Muscle of back (tissue), 11 donors: ENCODE measurements around the gene CD8B2. TPM values are rescaled to one million over a fixed set of nuclear protein-coding genes. Genes with fewer than 3 reads are reported as not detected.
"Not testable (repeated sequence)": the region's sequence is repeated elsewhere in the genome, so short reads cannot be mapped to it uniquely, and the experiment has no call there.

Experiments used
- DNase-seq, 3 donors: peaks; one replicate each; pipeline versions ENCODE4 v3.0.0 to v3.0.0-alpha.2; 2013
- polyA plus RNA-seq, 10 donors: library from polyadenylated mRNA; unstranded; fragments of 120-200 nt; gene quantifications; one replicate each; pipeline ENCODE4 v1.2.1, GENCODE V29; 2013; ENCODE audit not compliant: insufficient read length in 10 of 10

Gene CD8B2
- polyA plus RNA-seq, 10 donors, result 0.04 to 0.12 (median 0.09) TPM; not detected in 3

- DNase-seq, result peak in 1 of 3 donors; percentile 20
These were observed 60.2 kb downstream of the CD8B2 start for GRCh38 chr2:106547164-106547903.

- no peak for DNase-seq
These were observed 64.4 kb downstream of the CD8B2 start for GRCh38 chr2:106551417-106552130.

GRCh38 chr2:106552921-106553320 is 65.8 kb downstream of the CD8B2 start:
- DNase-seq, result no peak

GRCh38 chr2:106553321-106553720 is 66.2 kb downstream of the CD8B2 start:
- DNase-seq, result no peak

GRCh38 chr2:106554411-106554810 is 67.2 kb downstream of the CD8B2 start:
- DNase-seq, result no peak

GRCh38 chr2:106555053-106555452 is 67.9 kb downstream of the CD8B2 start:
- DNase-seq, result no peak

- not testable (repeated sequence) for DNase-seq
These were observed 72.6 kb downstream of the CD8B2 start for GRCh38 chr2:106559786-106560185.

- no peak for DNase-seq
These were observed 73.6 kb downstream of the CD8B2 start for GRCh38 chr2:106560773-106561172.

GRCh38 chr2:106561356-106561755 is 74.2 kb downstream of the CD8B2 start:
- DNase-seq, result peak; percentile 67 to 73 (median 67)

GRCh38 chr2:106561803-106562202 is 74.6 kb downstream of the CD8B2 start:
- no peak for DNase-seq

GRCh38 chr2:106562268-106563186 is 75.4 kb downstream of the CD8B2 start:
- DNase-seq, result peak in 1 of 3 donors; percentile 33

- no peak for DNase-seq
These were observed 76.0 kb downstream of the CD8B2 start for GRCh38 chr2:106563195-106563594.

GRCh38 chr2:106565599-106565998 is 78.4 kb downstream of the CD8B2 start:
- no peak for DNase-seq

GRCh38 chr2:106566050-106566449 is 78.9 kb downstream of the CD8B2 start:
- DNase-seq, result peak in 1 of 3 donors; percentile 53

GRCh38 chr2:106566484-106566883 is 79.3 kb downstream of the CD8B2 start:
- DNase-seq, result not testable (repeated sequence)

GRCh38 chr2:106570316-106570715 is 83.2 kb downstream of the CD8B2 start:
- no peak for DNase-seq

Other genes with a start within 250 kb of the CD8B2 start
- under 1 TPM in 8 of 10 donors, not detected in 2; 0.07 to 0.28 (median 0.17) TPM for gene RGPD3, start 19.0 kb upstream of the CD8B2 start, polyA plus RNA-seq